Thyroid gland (tissue), 4 donors: ENCODE results near the gene PHOX2A.

Source experiments
- POLR2A ChIP-seq, 2 donors: fragments of 450-650 bp; IDR thresholded peaks; one replicate each; pipeline ENCODE4 v1.6.1; 2017; ENCODE audit warnings: antibody characterized with exemption in 2 of 2, mild to moderate bottlenecking in 2 of 2, moderate library complexity in 1 of 2
- TF ChIP-seq, protein P1 (sequence below), 6 experiments: fragments of 200-600 bp in 3 of 6; fragments of 450-650 bp in 3 of 6; sonication (generic) in 3 of 6; IDR thresholded peaks; one replicate each; pipeline ENCODE4 v1.5.1; 2016 to 2019; ENCODE audit warnings: antibody characterized with exemption in 6 of 6, mild to moderate bottlenecking in 2 of 6, inconsistent platforms in 1 of 6, moderate library complexity in 1 of 6

DNA sequence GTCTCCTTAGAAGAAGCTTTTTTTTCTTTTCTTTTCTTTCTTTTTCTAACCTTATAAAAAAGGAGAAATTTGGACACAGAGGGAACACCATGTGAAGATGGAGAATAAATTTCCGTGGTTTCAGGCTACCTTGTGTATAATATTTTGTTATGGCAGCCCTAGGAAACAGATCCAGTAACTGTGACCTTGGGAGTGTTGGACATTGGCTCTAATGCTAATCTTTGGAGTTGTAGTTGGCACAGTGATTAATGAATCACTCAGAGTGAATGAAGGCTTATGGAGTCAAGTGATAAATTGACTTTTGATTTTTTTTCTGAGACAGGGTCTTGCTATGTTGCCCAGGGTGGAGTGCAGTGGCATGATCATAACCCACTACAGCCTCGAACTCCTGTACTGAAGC, 15.5 kb upstream of the PHOX2A start:
- TF ChIP-seq, protein P1, sequence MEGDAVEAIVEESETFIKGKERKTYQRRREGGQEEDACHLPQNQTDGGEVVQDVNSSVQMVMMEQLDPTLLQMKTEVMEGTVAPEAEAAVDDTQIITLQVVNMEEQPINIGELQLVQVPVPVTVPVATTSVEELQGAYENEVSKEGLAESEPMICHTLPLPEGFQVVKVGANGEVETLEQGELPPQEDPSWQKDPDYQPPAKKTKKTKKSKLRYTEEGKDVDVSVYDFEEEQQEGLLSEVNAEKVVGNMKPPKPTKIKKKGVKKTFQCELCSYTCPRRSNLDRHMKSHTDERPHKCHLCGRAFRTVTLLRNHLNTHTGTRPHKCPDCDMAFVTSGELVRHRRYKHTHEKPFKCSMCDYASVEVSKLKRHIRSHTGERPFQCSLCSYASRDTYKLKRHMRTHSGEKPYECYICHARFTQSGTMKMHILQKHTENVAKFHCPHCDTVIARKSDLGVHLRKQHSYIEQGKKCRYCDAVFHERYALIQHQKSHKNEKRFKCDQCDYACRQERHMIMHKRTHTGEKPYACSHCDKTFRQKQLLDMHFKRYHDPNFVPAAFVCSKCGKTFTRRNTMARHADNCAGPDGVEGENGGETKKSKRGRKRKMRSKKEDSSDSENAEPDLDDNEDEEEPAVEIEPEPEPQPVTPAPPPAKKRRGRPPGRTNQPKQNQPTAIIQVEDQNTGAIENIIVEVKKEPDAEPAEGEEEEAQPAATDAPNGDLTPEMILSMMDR (IDR thresholded peaks at IDR 0.05): no peak
- no peak for TF ChIP-seq POLR2A (IDR thresholded peaks at IDR 0.05)
